PC-3 (cell line): ENCODE results near the gene GPRIN3.

Experiments
- CTCF ChIP-seq: fragments of 300-600 bp; sonication (generic); conservative IDR thresholded peaks from 2 replicates; pipeline ENCODE4 v1.5.1; 2017; ENCODE audit warnings: antibody characterized with exemption, low read depth, mild to moderate bottlenecking, low read length
- EZH2phosphoT487 ChIP-seq: fragments of 300-600 bp; sonication (generic); IDR thresholded peaks from 2 replicates; pipeline ENCODE4 v1.6.1; 2018; ENCODE audit warnings: mild to moderate bottlenecking, antibody characterized with exemption, low read length, borderline replicate concordance

DNA sequence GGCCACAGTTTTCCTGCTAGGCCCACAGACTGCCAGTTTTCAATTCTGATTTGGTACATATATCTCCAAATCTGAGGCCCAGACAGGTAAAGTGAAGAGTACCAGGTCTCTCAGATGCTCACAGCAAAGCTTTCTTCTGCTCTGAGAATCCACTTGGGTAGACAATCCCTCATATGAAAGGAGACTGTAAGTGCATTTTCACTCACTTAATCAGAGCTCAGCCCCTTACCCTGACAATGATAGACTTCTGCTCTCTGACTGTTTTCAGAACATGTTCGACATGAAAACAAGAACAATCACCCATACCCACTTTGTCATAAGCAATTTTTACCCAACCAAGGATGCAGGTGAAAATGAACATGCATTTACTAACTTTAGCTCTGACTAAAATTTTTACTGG is 7.1 kb downstream of the GPRIN3 start:
- TF ChIP-seq EZH2phosphoT487 (no peak), CTCF (no peak)
